NT2/D1 (cell line): ENCODE measurements around the gene CNTD1.

Experiments used
- YY1 ChIP-seq: IDR thresholded peaks from 2 replicates; pipeline ENCODE4 v1.6.1; 2011; ENCODE audit not compliant: insufficient read length, insufficient read depth
- ZNF274 ChIP-seq: IDR thresholded peaks from 2 replicates; pipeline ENCODE4 v1.6.1; 2011; ENCODE audit warnings: mild to moderate bottlenecking, low read depth, low read length

DNA sequence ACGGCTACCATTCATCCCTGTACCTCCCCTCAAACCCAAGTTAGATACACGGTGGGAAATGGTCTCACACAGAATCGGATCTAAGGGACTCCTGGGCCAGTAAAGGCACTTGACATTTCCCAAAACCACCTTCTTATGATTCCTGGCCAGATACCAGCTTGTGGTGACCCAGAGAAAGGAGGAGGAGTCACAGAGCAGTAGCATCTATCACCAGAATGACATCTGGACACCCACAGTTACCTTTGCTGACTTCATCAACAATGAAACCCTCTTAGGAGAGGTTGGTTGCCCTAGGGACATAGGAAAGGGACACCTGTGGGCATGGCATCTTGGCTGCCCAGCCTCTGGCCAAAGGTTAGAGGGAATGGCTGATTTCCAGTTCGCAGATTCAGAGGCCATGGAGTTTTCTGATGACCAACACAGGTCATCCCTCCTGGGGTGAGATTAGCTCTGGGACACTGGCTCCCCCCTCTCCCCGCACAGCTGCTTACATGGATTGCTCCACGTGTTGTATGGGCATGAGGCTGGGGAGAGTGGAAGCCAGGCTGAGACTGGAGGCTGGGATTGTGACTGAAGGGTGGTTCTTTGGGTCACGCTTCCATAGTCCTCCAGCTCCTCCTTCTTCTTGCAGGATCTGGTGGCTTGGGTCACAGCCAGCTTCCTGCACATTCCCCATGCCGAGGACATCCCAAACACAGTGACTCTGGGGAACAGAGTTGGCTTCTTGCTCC lies 51.0 kb downstream of the CNTD1 start:
- no peak for TF ChIP-seq ZNF274
- TF ChIP-seq YY1 = no peak
